ENCODE data around the gene AMBRA1. TPM values are rescaled to one million over a fixed set of nuclear protein-coding genes. Genes with fewer than 3 reads are reported as not detected.

Gene AMBRA1
- polyA plus RNA-seq, 1 donor from 2014 or later: 34.5 TPM

- Histone ChIP-seq H3K4me2 (ENCODE audit: low read length) (no peak overlapping the region), H3K4me3 (ENCODE audit: low read length) (no peak overlapping the region), H3K27me3 (ENCODE audit: insufficient read depth, low read depth, low read length) (peaks cover 35% of the 10 kb centered on the region), H3K9me3 (ENCODE audit: low read length) (no peaks in the 10 kb centered on the region), H3K9me2 (ENCODE audit: insufficient read depth, low read length) (no peaks in the 10 kb centered on the region), H3K36me3 (ENCODE audit: insufficient read depth, low read length) (no peaks in the 10 kb centered on the region), H3F3A (ENCODE audit: insufficient read depth, low read length, poor library complexity, severe bottlenecking) (no peaks in the 10 kb centered on the region), H3K79me2 (replicated peaks; ENCODE audit: insufficient read depth, low read length) (peaks cover 12% of the 10 kb centered on the region), H3K9ac (ENCODE audit: low read length) (no peak overlapping the region), H4K20me1 (ENCODE audit: insufficient read depth) (no peaks in the 10 kb centered on the region), H3K27ac (ENCODE audit: low read length) (no peak overlapping the region), H2AFZ (ENCODE audit: low read depth, low read length) (no peak overlapping the region)
- TF ChIP-seq SMC3 (conservative IDR thresholded peaks at IDR 0.05; ENCODE audit: poor library complexity) (no peak), EP300 (conservative IDR thresholded peaks at IDR 0.05; ENCODE audit: poor library complexity, severe bottlenecking) (no peak), MXI1 (conservative IDR thresholded peaks at IDR 0.05; ENCODE audit: poor library complexity, severe bottlenecking) (no peak), POLR2AphosphoS5 (IDR thresholded peaks at IDR 0.05) (no peak), TAF1 (IDR thresholded peaks at IDR 0.05; ENCODE audit: low read depth) (no peak), RAD21 (conservative IDR thresholded peaks at IDR 0.05) (no peak), CTCF (IDR thresholded peaks at IDR 0.05; ENCODE audit: poor library complexity, severe bottlenecking) (no peak), EZH2 (IDR thresholded peaks at IDR 0.05; ENCODE audit: borderline replicate concordance, insufficient read depth, low read length, poor library complexity, severe bottlenecking) (no peak)
- TF ChIP-seq, protein P1, sequence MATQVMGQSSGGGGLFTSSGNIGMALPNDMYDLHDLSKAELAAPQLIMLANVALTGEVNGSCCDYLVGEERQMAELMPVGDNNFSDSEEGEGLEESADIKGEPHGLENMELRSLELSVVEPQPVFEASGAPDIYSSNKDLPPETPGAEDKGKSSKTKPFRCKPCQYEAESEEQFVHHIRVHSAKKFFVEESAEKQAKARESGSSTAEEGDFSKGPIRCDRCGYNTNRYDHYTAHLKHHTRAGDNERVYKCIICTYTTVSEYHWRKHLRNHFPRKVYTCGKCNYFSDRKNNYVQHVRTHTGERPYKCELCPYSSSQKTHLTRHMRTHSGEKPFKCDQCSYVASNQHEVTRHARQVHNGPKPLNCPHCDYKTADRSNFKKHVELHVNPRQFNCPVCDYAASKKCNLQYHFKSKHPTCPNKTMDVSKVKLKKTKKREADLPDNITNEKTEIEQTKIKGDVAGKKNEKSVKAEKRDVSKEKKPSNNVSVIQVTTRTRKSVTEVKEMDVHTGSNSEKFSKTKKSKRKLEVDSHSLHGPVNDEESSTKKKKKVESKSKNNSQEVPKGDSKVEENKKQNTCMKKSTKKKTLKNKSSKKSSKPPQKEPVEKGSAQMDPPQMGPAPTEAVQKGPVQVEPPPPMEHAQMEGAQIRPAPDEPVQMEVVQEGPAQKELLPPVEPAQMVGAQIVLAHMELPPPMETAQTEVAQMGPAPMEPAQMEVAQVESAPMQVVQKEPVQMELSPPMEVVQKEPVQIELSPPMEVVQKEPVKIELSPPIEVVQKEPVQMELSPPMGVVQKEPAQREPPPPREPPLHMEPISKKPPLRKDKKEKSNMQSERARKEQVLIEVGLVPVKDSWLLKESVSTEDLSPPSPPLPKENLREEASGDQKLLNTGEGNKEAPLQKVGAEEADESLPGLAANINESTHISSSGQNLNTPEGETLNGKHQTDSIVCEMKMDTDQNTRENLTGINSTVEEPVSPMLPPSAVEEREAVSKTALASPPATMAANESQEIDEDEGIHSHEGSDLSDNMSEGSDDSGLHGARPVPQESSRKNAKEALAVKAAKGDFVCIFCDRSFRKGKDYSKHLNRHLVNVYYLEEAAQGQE (IDR thresholded peaks at IDR 0.05; ENCODE audit: borderline replicate concordance): no peak
These were observed 206.4 kb downstream of the AMBRA1 start for GRCh38 chr11:46387456-46387855.

GRCh38 chr11:46386674-46387073, 207.1 kb downstream of the AMBRA1 start:
- Histone ChIP-seq H3K9me3 (ENCODE audit: low read length) (no peaks in the 10 kb centered on the region), H2AFZ (ENCODE audit: low read depth, low read length) (no peak overlapping the region), H3K36me3 (ENCODE audit: insufficient read depth, low read length) (no peaks in the 10 kb centered on the region), H3K9me2 (ENCODE audit: insufficient read depth, low read length) (no peaks in the 10 kb centered on the region), H3K79me2 (replicated peaks; ENCODE audit: insufficient read depth, low read length) (peaks cover 14% of the 10 kb centered on the region), H3K4me2 (ENCODE audit: low read length) (no peak overlapping the region), H3K9ac (ENCODE audit: low read length) (no peak overlapping the region), H3K27ac (ENCODE audit: low read length) (no peak overlapping the region), H3F3A (ENCODE audit: insufficient read depth, low read length, poor library complexity, severe bottlenecking) (no peaks in the 10 kb centered on the region), H3K27me3 (ENCODE audit: insufficient read depth, low read depth, low read length) (peaks cover 32% of the 10 kb centered on the region), H3K4me3 (ENCODE audit: low read length) (no peak overlapping the region), H4K20me1 (ENCODE audit: insufficient read depth) (no peaks in the 10 kb centered on the region)
- TF ChIP-seq RAD21 (conservative IDR thresholded peaks at IDR 0.05) (no peak), POLR2AphosphoS5 (IDR thresholded peaks at IDR 0.05) (no peak), TAF1 (IDR thresholded peaks at IDR 0.05; ENCODE audit: low read depth) (no peak), CTCF (IDR thresholded peaks at IDR 0.05; ENCODE audit: poor library complexity, severe bottlenecking) (no peak), EP300 (conservative IDR thresholded peaks at IDR 0.05; ENCODE audit: poor library complexity, severe bottlenecking) (no peak), SMC3 (conservative IDR thresholded peaks at IDR 0.05; ENCODE audit: poor library complexity) (no peak), MXI1 (conservative IDR thresholded peaks at IDR 0.05; ENCODE audit: poor library complexity, severe bottlenecking) (no peak), EZH2 (IDR thresholded peaks at IDR 0.05; ENCODE audit: borderline replicate concordance, insufficient read depth, low read length, poor library complexity, severe bottlenecking) (no peak)
- TF ChIP-seq, protein P1 (IDR thresholded peaks at IDR 0.05; ENCODE audit: borderline replicate concordance): no peak

Measured in neural cell (in vitro differentiated cells).